ENCODE results near the gene PRKN.

The PRKN gene

DNA sequence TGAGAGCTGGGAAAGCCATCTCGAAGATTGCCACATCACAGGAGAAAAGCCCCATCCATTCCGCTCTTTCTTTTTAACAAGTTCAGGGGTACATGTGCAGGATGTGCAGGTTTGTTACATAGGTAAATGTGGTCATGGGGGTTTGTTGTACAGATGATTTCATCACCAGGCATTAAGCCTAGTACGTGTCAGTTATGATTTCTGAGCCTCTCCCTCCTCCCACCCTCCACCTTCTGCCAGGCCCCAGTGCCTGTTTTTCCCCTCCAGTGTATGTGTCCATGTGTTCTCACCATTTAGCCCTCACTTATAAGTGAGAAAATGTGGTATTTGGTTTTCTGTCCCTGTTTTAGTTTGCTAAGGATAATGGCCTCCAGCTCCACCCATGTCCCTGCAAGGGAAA lies 887.2 kb downstream of the PRKN start:
- Histone ChIP-seq H3K4me1 (ENCODE audit: control insufficient read depth in 1 of 2, insufficient read depth in 2 of 2, low read length in 2 of 2) (no peaks in the 10 kb centered on the region), H3K27me3 (ENCODE audit: control insufficient read depth in 1 of 2, insufficient read depth in 2 of 2, low read length in 2 of 2) (no peaks in the 10 kb centered on the region), H3K9ac (ENCODE audit: low read depth in 1 of 2, low read length in 2 of 2) (no peak overlapping the region), H3K4me3 (ENCODE audit: low read depth in 1 of 2, low read length in 2 of 2) (no peak overlapping the region), H3K27ac (ENCODE audit: low read depth, low read length) (no peak overlapping the region), H3K9me3 (ENCODE audit: control insufficient read depth in 1 of 2, low read length in 2 of 2) (no peaks in the 10 kb centered on the region), H3K36me3 (ENCODE audit: control insufficient read depth in 1 of 2, insufficient read depth in 2 of 2, low read length in 2 of 2) (no peaks in the 10 kb centered on the region)

DNA sequence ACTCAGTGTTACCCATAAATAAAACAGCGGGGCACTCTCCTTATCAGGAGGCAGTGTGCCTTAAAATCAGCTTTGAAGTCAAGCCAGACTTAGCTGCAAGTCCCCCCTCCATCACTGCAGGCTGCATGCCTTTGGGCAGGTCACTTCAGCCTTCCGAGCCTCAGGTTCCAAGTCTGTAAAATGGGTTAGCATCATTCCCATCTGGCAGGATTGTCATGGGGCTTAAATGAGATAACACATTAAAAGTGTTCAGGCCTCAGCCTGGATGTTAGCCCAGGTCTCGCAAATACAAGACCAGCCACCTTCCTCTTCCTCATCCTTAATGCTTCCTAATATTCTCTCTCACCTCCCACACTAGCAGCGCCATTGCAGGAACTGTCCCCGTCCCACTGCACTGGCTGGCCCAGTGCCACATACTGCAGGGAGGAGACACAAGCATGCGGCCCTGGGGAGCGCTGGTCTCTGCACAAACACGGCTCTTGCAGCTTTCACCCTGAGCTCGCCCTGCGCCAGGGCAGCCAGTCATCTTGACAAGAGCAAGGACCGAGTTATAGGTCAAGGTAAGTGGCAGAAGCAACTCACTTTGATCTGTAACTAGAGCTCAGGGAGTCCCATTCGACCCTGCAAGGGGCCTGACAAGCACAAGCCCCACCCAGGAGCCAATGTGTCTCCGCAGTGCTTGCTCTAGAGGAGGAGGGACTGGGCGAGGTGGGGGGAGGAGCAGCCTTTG lies 889.1 kb downstream of the PRKN start:
- Histone ChIP-seq H3K36me3 (ENCODE audit: control insufficient read depth in 1 of 2, insufficient read depth in 2 of 2, low read length in 2 of 2) (no peaks in the 10 kb centered on the region), H3K4me1 (ENCODE audit: control insufficient read depth in 1 of 2, insufficient read depth in 2 of 2, low read length in 2 of 2) (no peaks in the 10 kb centered on the region), H3K9ac (ENCODE audit: low read depth in 1 of 2, low read length in 2 of 2) (no peak overlapping the region), H3K9me3 (ENCODE audit: control insufficient read depth in 1 of 2, low read length in 2 of 2) (no peaks in the 10 kb centered on the region), H3K27ac (ENCODE audit: low read depth, low read length) (no peak overlapping the region), H3K4me3 (ENCODE audit: low read depth in 1 of 2, low read length in 2 of 2) (no peak overlapping the region), H3K27me3 (ENCODE audit: control insufficient read depth in 1 of 2, insufficient read depth in 2 of 2, low read length in 2 of 2) (no peaks in the 10 kb centered on the region)

DNA sequence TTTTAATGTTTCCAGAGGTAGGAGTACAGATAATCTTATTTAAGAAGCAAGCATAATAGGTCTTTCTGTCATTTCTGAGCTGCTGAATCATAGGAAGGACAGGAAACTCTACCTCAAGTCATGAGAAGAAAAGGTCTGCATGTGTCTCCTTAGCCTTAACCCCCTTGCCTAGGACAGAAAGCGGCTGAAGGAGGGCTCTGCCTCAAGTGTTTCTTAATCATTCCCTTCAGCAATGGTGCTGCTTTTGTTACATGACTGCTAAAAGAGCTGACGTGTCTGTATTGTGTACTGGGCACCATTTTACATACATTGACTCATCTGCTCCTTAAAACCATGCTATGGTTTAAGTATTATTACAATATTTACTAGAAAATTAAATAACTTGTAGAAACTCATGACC lies 889.7 kb downstream of the PRKN start:
- Histone ChIP-seq H3K27me3 (ENCODE audit: control insufficient read depth in 1 of 2, insufficient read depth in 2 of 2, low read length in 2 of 2) (no peaks in the 10 kb centered on the region), H3K4me3 (ENCODE audit: low read depth in 1 of 2, low read length in 2 of 2) (no peak overlapping the region), H3K36me3 (ENCODE audit: control insufficient read depth in 1 of 2, insufficient read depth in 2 of 2, low read length in 2 of 2) (no peaks in the 10 kb centered on the region), H3K4me1 (ENCODE audit: control insufficient read depth in 1 of 2, insufficient read depth in 2 of 2, low read length in 2 of 2) (no peaks in the 10 kb centered on the region), H3K27ac (ENCODE audit: low read depth, low read length) (no peak overlapping the region), H3K9ac (ENCODE audit: low read depth in 1 of 2, low read length in 2 of 2) (no peak overlapping the region), H3K9me3 (ENCODE audit: control insufficient read depth in 1 of 2, low read length in 2 of 2) (no peaks in the 10 kb centered on the region)

DNA sequence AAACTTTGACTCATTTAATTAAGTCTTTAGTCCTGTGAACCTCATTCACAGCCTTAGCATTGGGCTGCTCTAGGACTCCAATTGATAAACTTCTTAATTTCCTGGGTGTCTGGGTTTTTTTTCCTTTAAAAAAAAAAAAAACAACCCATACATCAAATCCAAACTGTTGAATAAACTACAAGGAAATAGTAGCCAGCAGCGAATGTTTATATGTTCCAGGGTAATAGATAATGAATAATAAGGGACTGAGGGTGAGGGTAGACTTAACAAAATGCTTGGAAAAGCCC lies 890.2 kb downstream of the PRKN start:
- H3K4me1 ChIP-seq (ENCODE audit: control insufficient read depth in 1 of 2, insufficient read depth in 2 of 2, low read length in 2 of 2) = no peaks in the 10 kb centered on the region
- no peaks in the 10 kb centered on the region for H3K36me3 ChIP-seq (ENCODE audit: control insufficient read depth in 1 of 2, insufficient read depth in 2 of 2, low read length in 2 of 2)
- no peak overlapping the region for H3K4me3 ChIP-seq (ENCODE audit: low read depth in 1 of 2, low read length in 2 of 2)
- H3K9ac ChIP-seq (ENCODE audit: low read depth in 1 of 2, low read length in 2 of 2) = no peak overlapping the region
- H3K27ac ChIP-seq (ENCODE audit: low read depth, low read length) = no peak overlapping the region
- no peaks in the 10 kb centered on the region for H3K27me3 ChIP-seq (ENCODE audit: control insufficient read depth in 1 of 2, insufficient read depth in 2 of 2, low read length in 2 of 2)
- H3K9me3 ChIP-seq (ENCODE audit: control insufficient read depth in 1 of 2, low read length in 2 of 2) = no peaks in the 10 kb centered on the region

DNA sequence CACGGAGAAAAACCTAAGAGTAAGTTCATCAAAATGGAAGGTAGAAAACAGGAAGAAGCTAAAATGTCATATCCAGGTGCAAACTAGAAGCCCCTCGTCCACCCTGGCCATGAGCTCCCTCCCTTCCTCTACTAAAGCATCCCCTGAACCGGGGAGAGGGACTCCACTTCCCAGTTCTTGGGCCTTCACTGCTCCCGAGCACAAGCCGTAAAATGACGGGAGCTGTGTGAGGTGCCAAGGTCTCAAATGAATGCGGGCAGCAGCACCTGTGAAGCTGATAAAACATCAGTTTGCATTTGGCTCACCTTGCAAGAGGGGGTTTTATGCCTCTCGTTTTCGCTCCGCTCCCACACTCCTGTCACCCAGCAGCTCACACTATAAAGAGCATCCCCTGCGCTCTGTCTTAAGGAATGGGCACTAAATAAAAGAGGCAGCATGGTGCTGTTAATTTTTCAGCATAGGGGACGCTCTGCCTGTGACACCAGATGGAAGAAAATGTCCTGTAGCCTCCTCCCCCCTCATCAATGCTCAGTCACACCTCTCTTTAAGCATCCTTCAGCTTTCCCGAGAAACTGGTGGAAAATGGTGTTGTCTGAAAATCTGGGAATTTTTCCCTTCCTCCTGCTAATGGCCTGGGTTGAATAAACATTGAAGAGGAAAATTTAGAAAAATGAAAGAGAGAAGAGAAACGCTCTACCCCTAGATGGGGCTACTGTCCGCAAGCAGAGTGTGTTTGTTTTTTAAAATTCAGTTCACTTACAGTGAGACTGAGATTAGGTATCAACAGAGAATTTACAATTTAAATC lies 890.7 kb downstream of the PRKN start:
- Histone ChIP-seq H3K9ac (ENCODE audit: low read depth in 1 of 2, low read length in 2 of 2) (no peak overlapping the region), H3K9me3 (ENCODE audit: control insufficient read depth in 1 of 2, low read length in 2 of 2) (no peaks in the 10 kb centered on the region), H3K27me3 (ENCODE audit: control insufficient read depth in 1 of 2, insufficient read depth in 2 of 2, low read length in 2 of 2) (no peaks in the 10 kb centered on the region), H3K4me1 (ENCODE audit: control insufficient read depth in 1 of 2, insufficient read depth in 2 of 2, low read length in 2 of 2) (no peaks in the 10 kb centered on the region), H3K4me3 (ENCODE audit: low read depth in 1 of 2, low read length in 2 of 2) (no peak overlapping the region), H3K27ac (ENCODE audit: low read depth, low read length) (no peak overlapping the region), H3K36me3 (ENCODE audit: control insufficient read depth in 1 of 2, insufficient read depth in 2 of 2, low read length in 2 of 2) (no peaks in the 10 kb centered on the region)

DNA sequence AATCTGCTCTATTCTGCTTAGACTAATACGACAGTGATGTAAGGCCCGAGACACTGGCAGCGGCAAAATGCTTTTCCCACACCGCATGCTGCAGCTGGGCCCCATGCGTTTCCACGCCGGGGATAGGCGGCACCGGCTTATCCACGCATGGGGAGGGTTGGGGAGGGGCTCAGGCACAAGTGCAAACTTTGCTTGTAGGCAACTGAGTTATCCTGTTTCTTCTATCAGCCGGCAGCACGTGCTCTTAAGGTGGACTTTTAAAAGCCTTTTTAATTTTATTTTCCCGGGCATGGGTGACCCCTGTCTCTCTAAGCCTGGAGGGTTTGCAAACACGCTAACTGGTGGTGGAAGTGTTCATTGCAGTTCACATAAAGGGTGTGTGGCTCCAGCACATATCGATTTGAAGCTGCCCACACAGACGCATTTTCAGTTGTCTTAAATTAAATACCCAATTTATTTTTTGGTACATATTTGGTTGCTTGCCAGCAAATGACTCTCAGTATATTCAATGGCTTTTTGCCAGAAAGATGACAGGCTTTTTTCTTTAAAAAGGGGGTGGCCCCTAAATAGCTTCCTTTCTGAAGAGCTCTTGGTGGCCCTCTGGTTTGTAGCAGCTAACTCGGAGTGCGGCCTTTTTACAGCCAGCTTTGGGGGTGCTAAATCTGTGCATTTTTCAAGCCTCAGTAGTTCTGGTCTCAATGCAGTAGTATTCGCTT lies 891.9 kb downstream of the PRKN start:
- H3K36me3 ChIP-seq (ENCODE audit: control insufficient read depth in 1 of 2, insufficient read depth in 2 of 2, low read length in 2 of 2) = no peaks in the 10 kb centered on the region
- no peak overlapping the region for H3K27ac ChIP-seq (ENCODE audit: low read depth, low read length)

DNA sequence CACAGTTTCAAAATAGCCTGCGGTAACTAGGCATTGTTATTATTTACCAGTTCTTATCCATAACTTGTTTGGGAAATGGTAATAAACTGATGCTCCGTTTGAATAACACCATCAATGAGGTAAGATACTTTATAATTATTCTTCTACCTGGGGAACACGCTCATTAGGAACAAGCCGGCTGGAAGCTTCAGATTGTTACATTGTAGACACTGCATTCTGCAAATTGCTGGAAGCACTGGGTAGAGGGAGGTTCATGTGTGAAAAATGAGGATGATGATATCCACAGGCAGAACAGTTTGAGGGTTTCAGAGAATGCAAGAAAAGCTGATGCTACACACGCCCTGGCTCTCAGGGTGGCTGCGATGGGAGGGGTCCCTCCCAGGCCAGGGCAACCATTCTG lies 893.1 kb downstream of the PRKN start:
- H3K36me3 ChIP-seq (ENCODE audit: control insufficient read depth in 1 of 2, insufficient read depth in 2 of 2, low read length in 2 of 2) = no peaks in the 10 kb centered on the region
- no peak overlapping the region for H3K9ac ChIP-seq (ENCODE audit: low read depth in 1 of 2, low read length in 2 of 2)
- no peak overlapping the region for H3K27ac ChIP-seq (ENCODE audit: low read depth, low read length)
- H3K4me3 ChIP-seq (ENCODE audit: low read depth in 1 of 2, low read length in 2 of 2) = no peak overlapping the region
- H3K27me3 ChIP-seq (ENCODE audit: control insufficient read depth in 1 of 2, insufficient read depth in 2 of 2, low read length in 2 of 2) = no peaks in the 10 kb centered on the region
- no peaks in the 10 kb centered on the region for H3K9me3 ChIP-seq (ENCODE audit: control insufficient read depth in 1 of 2, low read length in 2 of 2)
- no peaks in the 10 kb centered on the region for H3K4me1 ChIP-seq (ENCODE audit: control insufficient read depth in 1 of 2, insufficient read depth in 2 of 2, low read length in 2 of 2)

More for the DNA sequence above, 891.9 kb downstream of the PRKN start:
- no peak overlapping the region for H3K4me3 ChIP-seq (ENCODE audit: low read depth in 1 of 2, low read length in 2 of 2)
- H3K27me3 ChIP-seq (ENCODE audit: control insufficient read depth in 1 of 2, insufficient read depth in 2 of 2, low read length in 2 of 2) = no peaks in the 10 kb centered on the region
- H3K4me1 ChIP-seq (ENCODE audit: control insufficient read depth in 1 of 2, insufficient read depth in 2 of 2, low read length in 2 of 2) = no peaks in the 10 kb centered on the region
- H3K9me3 ChIP-seq (ENCODE audit: control insufficient read depth in 1 of 2, low read length in 2 of 2) = no peaks in the 10 kb centered on the region
- no peak overlapping the region for H3K9ac ChIP-seq (ENCODE audit: low read depth in 1 of 2, low read length in 2 of 2)

DNA sequence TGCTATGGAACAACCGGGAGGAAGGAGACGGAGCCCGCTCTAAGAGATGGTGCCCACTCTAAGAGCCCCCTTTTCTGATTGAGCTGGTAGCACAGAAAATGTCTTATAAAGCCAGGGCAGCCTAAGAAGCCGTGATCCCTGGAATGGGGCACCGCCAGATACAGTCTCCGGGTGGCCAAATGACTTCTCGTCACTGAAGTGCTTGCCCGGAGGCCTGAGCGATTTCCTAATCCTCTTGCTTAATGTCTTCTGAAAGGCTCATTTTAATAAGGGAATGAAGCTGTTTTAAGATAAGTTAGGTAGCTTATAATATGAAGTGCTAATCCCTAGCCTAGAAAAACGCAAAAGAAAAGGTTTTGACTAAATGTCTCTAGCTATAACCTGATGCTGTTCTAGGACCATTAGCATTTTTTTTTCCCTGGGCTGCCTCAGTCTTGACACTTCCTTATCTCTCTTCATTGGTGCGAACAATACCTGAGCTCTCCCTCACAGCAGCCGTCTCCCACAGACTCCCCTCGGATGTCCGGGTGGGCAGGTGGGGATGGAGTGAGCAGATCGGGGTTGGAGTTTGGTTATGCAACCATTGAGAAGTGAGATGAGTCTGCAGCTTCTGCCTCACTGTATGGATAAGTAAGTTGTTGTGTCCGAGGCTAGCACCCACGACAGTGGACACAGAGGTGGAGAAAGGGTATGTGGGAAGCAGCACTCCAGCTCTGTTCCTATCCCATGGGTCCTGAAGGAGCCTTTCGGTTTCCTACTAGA lies 894.3 kb downstream of the PRKN start:
- Histone ChIP-seq H3K36me3 (ENCODE audit: control insufficient read depth in 1 of 2, insufficient read depth in 2 of 2, low read length in 2 of 2) (no peaks in the 10 kb centered on the region), H3K27ac (ENCODE audit: low read depth, low read length) (no peak overlapping the region), H3K9ac (ENCODE audit: low read depth in 1 of 2, low read length in 2 of 2) (no peak overlapping the region), H3K9me3 (ENCODE audit: control insufficient read depth in 1 of 2, low read length in 2 of 2) (no peaks in the 10 kb centered on the region), H3K27me3 (ENCODE audit: control insufficient read depth in 1 of 2, insufficient read depth in 2 of 2, low read length in 2 of 2) (no peaks in the 10 kb centered on the region), H3K4me3 (ENCODE audit: low read depth in 1 of 2, low read length in 2 of 2) (no peak overlapping the region), H3K4me1 (ENCODE audit: control insufficient read depth in 1 of 2, insufficient read depth in 2 of 2, low read length in 2 of 2) (no peaks in the 10 kb centered on the region)

DNA sequence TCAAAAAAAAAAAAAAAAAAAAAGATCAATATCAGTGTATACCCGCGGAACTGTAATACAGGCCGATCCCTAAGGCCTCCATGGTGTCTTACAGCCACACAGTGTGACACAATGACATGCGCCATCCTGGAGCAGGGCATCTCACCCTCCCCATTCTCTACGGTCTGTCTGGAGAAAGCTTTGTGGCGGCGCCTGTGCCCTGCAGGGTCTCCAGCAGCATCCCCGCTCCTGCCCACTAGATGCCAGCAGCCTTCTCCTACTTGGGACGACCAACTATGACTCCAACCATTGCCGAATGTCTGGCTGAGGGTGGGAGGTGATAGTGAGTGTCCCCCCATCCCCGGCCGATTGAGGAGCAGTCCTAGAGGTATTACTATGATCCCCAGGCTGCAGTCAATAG lies 894.9 kb downstream of the PRKN start:
- H3K9me3 ChIP-seq (ENCODE audit: control insufficient read depth in 1 of 2, low read length in 2 of 2) = no peaks in the 10 kb centered on the region
- no peaks in the 10 kb centered on the region for H3K27me3 ChIP-seq (ENCODE audit: control insufficient read depth in 1 of 2, insufficient read depth in 2 of 2, low read length in 2 of 2)
- no peak overlapping the region for H3K4me3 ChIP-seq (ENCODE audit: low read depth in 1 of 2, low read length in 2 of 2)
- no peaks in the 10 kb centered on the region for H3K4me1 ChIP-seq (ENCODE audit: control insufficient read depth in 1 of 2, insufficient read depth in 2 of 2, low read length in 2 of 2)
- no peak overlapping the region for H3K9ac ChIP-seq (ENCODE audit: low read depth in 1 of 2, low read length in 2 of 2)
- no peaks in the 10 kb centered on the region for H3K36me3 ChIP-seq (ENCODE audit: control insufficient read depth in 1 of 2, insufficient read depth in 2 of 2, low read length in 2 of 2)
- no peak overlapping the region for H3K27ac ChIP-seq (ENCODE audit: low read depth, low read length)
